Calu3 (cell line): ENCODE results near the gene NR1H2. TPM values are rescaled to one million over a fixed set of nuclear protein-coding genes. Genes with fewer than 3 reads are reported as not detected.

ENCODE experiments used
- BruUV-seq: library from RNA; stranded (reverse); fragments of 400-500 nt; replicated peaks from 2 replicates; lab custom pipeline; 2021; lab: Mats Ljungman, UMichigan
- CTCF ChIA-PET: fragments of 300-600 bp; sonication (Branson Sonifier 250); formaldehyde crosslinking; loops from one replicate; lab custom pipeline; 2022; ENCODE audit warnings: antibody characterized with exemption; lab: Charles Lee
- DNase-seq: peaks from one replicate; pipeline ENCODE4 v3.0.0; 2022
- H3K27ac Mint-ChIP-seq: one replicate; pipeline ENCODE4 v1.8.0; 2022; ENCODE audit warnings: mixed read lengths; ENCODE audit not compliant: unreplicated experiment
- H3K27me3 Mint-ChIP-seq: one replicate; pipeline ENCODE4 v1.8.0; 2022; ENCODE audit warnings: mixed read lengths; ENCODE audit not compliant: unreplicated experiment
- H3K36me3 Mint-ChIP-seq: one replicate; pipeline ENCODE4 v1.8.0; 2022; ENCODE audit warnings: mild to moderate bottlenecking, moderate library complexity, mixed read lengths; ENCODE audit not compliant: insufficient read depth, unreplicated experiment
- H3K4me1 Mint-ChIP-seq: one replicate; pipeline ENCODE4 v1.8.0; 2022; ENCODE audit warnings: mild to moderate bottlenecking, low read depth, mixed read lengths; ENCODE audit not compliant: unreplicated experiment
- H3K4me3 Mint-ChIP-seq: one replicate; pipeline ENCODE4 v1.8.0; 2022; ENCODE audit warnings: mild to moderate bottlenecking, low read depth, moderate library complexity, mixed read lengths; ENCODE audit not compliant: unreplicated experiment
- H3K9me3 Mint-ChIP-seq: one replicate; pipeline ENCODE4 v1.8.0; 2022; ENCODE audit warnings: low read depth, mixed read lengths; ENCODE audit not compliant: unreplicated experiment
- CTCF ChIP-seq: fragments of 200-600 bp; IDR thresholded peaks from one replicate; pipeline ENCODE4 v1.8.0; 2022; ENCODE audit warnings: antibody characterized with exemption; ENCODE audit not compliant: unreplicated experiment
- intact Hi-C: fragments of 100-400 bp; cut with micrococcal nuclease; formaldehyde crosslinking; loops from one replicate; pipeline ENCODE4 v1.10.0; 2022; ENCODE audit not compliant: unreplicated experiment
- total RNA-seq: library from RNA; stranded (reverse); gene quantifications from 2 replicates; pipeline ENCODE4 v1.2.3, GENCODE V29; 2022

Gene NR1H2
- total RNA-seq, 1 experiment from 2014 or later, result 77.5 TPM

GRCh38 chr19:50416034-50416977 lies 40.0 kb downstream of the NR1H2 start:
- Mint-ChIP-seq H3K4me3 (no peak overlapping the region), H3K9me3 (no peaks in the 10 kb centered on the region), H3K36me3 (peaks cover 8% of the 10 kb centered on the region), H3K4me1 (no peaks in the 10 kb centered on the region), H3K27me3 (peaks cover 14% of the 10 kb centered on the region), H3K27ac (no peak overlapping the region)
- CTCF ChIA-PET, result interaction anchor here (1.1 kb wide), 1 partner anchor 17 kb away, joined by 3 read pairs; no protein-coding TSS in a partner anchor
- no TSS peak for BruUV-seq
- DNase-seq, result no peak
- no peak for TF ChIP-seq CTCF
- intact Hi-C loops, result no loop called here

- CTCF ChIA-PET, result no interaction called here
- DNase-seq, result no peak
- no peak overlapping the region for H3K27ac Mint-ChIP-seq
- no peak for TF ChIP-seq CTCF
- H3K9me3 Mint-ChIP-seq, result no peaks in the 10 kb centered on the region
- intact Hi-C loops, result no loop called here
- peaks cover 8% of the 10 kb centered on the region for H3K36me3 Mint-ChIP-seq
- no peaks in the 10 kb centered on the region for H3K4me1 Mint-ChIP-seq
- no peak overlapping the region for H3K4me3 Mint-ChIP-seq
- BruUV-seq, result no TSS peak
- H3K27me3 Mint-ChIP-seq, result peaks cover 14% of the 10 kb centered on the region
Measured at GRCh38 chr19:50417111-50418081, 41.1 kb downstream of the NR1H2 start.

- Mint-ChIP-seq H3K36me3 (peaks cover 4% of the 10 kb centered on the region), H3K27ac (no peak within 1 kb of the TSS), H3K9me3 (no peaks in the 10 kb centered on the region), H3K27me3 (peaks cover 14% of the 10 kb centered on the region), H3K4me1 (no peaks in the 10 kb centered on the region), H3K4me3 (no peak within 1 kb of the TSS)
- intact Hi-C loops, result no loop called here
- no peak for DNase-seq
- CTCF ChIA-PET, result interaction anchor here (1.0 kb wide), 1 partner anchor 9 kb away, joined by 3 read pairs; no protein-coding TSS in a partner anchor
- TF ChIP-seq CTCF, result no peak
- no TSS peak for BruUV-seq
Measured at GRCh38 chr19:50418176-50419021, 42.1 kb downstream of the NR1H2 start, which contains the start of gene SPIB. TSS of gene SPIB (plus strand) at chr19:50418938. CDS start at chr19:50418963, 25 bp downstream.
